ENCODE results near the gene NDUFB3.

DNA sequence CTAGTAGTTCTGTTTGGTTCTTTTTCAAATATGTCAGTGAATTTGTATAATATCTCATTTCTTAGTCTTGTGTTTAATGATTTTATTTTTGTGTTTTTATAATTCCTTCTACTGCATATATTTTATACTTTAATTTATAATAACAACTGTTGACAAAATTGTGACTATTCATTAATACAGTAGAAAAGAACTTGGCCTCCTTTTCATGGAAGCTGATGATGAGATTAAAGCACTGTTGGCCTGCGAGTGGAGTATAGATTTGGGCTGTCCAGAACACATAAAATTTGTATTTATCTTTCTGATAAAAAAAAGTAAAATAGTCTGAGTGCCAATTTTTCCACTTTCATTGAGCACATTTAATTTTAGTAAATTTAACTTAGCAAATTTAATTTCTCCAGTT lies 56.2 kb downstream of the NDUFB3 start:
- TF ChIP-seq YY1 (IDR thresholded peaks at IDR 0.05; ENCODE audit: insufficient read depth, insufficient read length): no peak
- TF ChIP-seq ZNF274 (IDR thresholded peaks at IDR 0.05; ENCODE audit: low read depth, low read length): no peak
- no peak for TF ChIP-seq SUZ12 (IDR thresholded peaks at IDR 0.05; ENCODE audit: extremely low read depth, insufficient read depth, insufficient read length)
